Spleen (tissue), 11 donors: ENCODE measurements around the gene TSPAN1. TPM values are rescaled to one million over a fixed set of nuclear protein-coding genes. Genes with fewer than 3 reads are reported as not detected.

Experiments
- DNase-seq: peaks from one replicate; pipeline ENCODE4 v3.0.0-alpha.2; 2020
- H3K27ac ChIP-seq, 8 donors: fragments of 200-600 bp; sonication (generic) in 7 of 8; 1 replicate in 4 of 8; 2 replicates in 4 of 8; pipeline versions ENCODE4 v1.5.0 to v1.8.0; 2016 to 2021; ENCODE audit warnings: inconsistent platforms in 4 of 8, mild to moderate bottlenecking in 4 of 8, moderate library complexity in 1 of 8
- H3K27me3 ChIP-seq, 7 donors: fragments of 200-600 bp; sonication (generic) in 6 of 7; replicated peaks in 1 of 7; 1 replicate in 4 of 7; 2 replicates in 3 of 7; pipeline versions ENCODE4 v1.5.0 to v1.8.0; 2016 to 2021; ENCODE audit warnings: inconsistent platforms in 3 of 7, mild to moderate bottlenecking in 1 of 7
- H3K36me3 ChIP-seq, 6 donors: fragments of 200-600 bp; sonication (generic) in 5 of 6; 1 replicate in 4 of 6; 2 replicates in 2 of 6; pipeline versions ENCODE4 v1.5.0 to v1.8.0; 2016 to 2021; ENCODE audit warnings: inconsistent platforms in 2 of 6
- H3K4me1 ChIP-seq, 6 donors: fragments of 200-600 bp; sonication (generic) in 5 of 6; 1 replicate in 3 of 6; 2 replicates in 3 of 6; pipeline versions ENCODE4 v1.5.0 to v1.8.0; 2016 to 2021; ENCODE audit warnings: inconsistent platforms in 3 of 6
- H3K4me3 ChIP-seq, 8 donors: fragments of 200-600 bp; sonication (generic) in 7 of 8; 1 replicate in 4 of 8; 2 replicates in 4 of 8; pipeline versions ENCODE4 v1.5.0 to v1.8.0; 2016 to 2021; ENCODE audit warnings: inconsistent platforms in 4 of 8, mild to moderate bottlenecking in 4 of 8, moderate library complexity in 2 of 8
- H3K9me3 ChIP-seq, 8 donors: fragments of 200-600 bp; sonication (generic) in 7 of 8; 1 replicate in 4 of 8; 2 replicates in 4 of 8; pipeline versions ENCODE4 v1.5.0 to v1.8.0; 2016 to 2021; ENCODE audit warnings: inconsistent platforms in 4 of 8
- CTCF ChIP-seq, 11 experiments: fragments of 200-600 bp in 7 of 11; fragments of 450-650 bp in 4 of 11; sonication (generic) in 4 of 11; IDR thresholded peaks in 8 of 11; conservative IDR thresholded peaks in 3 of 11; 1 replicate in 7 of 11; 2 replicates in 4 of 11; pipeline versions ENCODE4 v1.4.0 to v1.8.0; 2016 to 2021; ENCODE audit warnings: antibody characterized with exemption in 11 of 11, inconsistent platforms in 4 of 11, mild to moderate bottlenecking in 1 of 11
- POLR2A ChIP-seq, 3 donors: fragments of 450-650 bp; IDR thresholded peaks; one replicate each; pipeline ENCODE4 v1.5.1; 2017; ENCODE audit warnings: antibody characterized with exemption in 3 of 3, mild to moderate bottlenecking in 1 of 3
- POLR2AphosphoS5 ChIP-seq, 3 donors: sonication (generic); formaldehyde crosslinking; IDR thresholded peaks; one replicate each; pipeline ENCODE4 v1.5.1; 2017; ENCODE audit warnings: antibody characterized with exemption in 3 of 3
- WGBS, 5 donors: extraction: QIAGEN DNeasy Blood & Tissue Kit in 3 of 5; methylation state at CpG; one replicate each; pipeline versions ENCODE4 v1.1.5 to v1.1.7; 2013 to 2018; 5-methylcytosine and 5-hydroxymethylcytosine counted together
- intact Hi-C: fragments of 100-400 bp; cut with DNase I; formaldehyde crosslinking; loops from one replicate; pipeline ENCODE4 v1.15.0; 2023; ENCODE audit warnings: low total_unique reads
- polyA plus RNA-seq, 3 donors: library from polyadenylated mRNA; stranded (reverse); fragments of 200-250 nt; gene quantifications; one replicate each; pipeline ENCODE4 v1.2.1, GENCODE V29; 2013
- total RNA-seq, 7 donors: library from RNA; depleted of rRNA in 3 of 7; stranded (reverse); fragments of >200 nt in 3 of 7; fragmentation: NEBNext Ultra II Directional in 4 of 7; extraction: Animal tissue kit (Norgen Biotek cat#: 25700) in 4 of 7; gene quantifications; one replicate each; pipeline versions ENCODE4 v1.1.0 to v1.2.1, GENCODE V29; 2016 to 2021
- donor health status: healthy with polysubstance abuse.
- donor health status: DM: no; HTN: no; CAD: no; lungs with moderate emphysema.
- donor health status: DM: no; HTN: no; CAD: no.
- donor health status: Bipolar disorder and iron deficiency.
- donor health status: healthy.
- donor health status: DM: no; HTN: no; CAD: no.
- donor health status: DM: yes; HTN: yes; CAD: no.

The TSPAN1 gene
- total and polyA plus RNA-seq, 10 donors, result 0.85 to 3.2 (median 1.5) TPM; not detected in 2

- intact Hi-C loops, result no loop called here
- Histone ChIP-seq H3K4me1 (peaks cover 4 to 48% (median 26%) of the 10 kb centered on the region in 6 donors), H3K9me3 (no peaks in the 10 kb centered on the region), H3K36me3 (no peaks in the 10 kb centered on the region), H3K27ac (peak overlapping the region in 7 of 8 donors; percentile 19 to 82 (median 76)), H3K27me3 (peaks cover 0 to 8% (median 0%) of the 10 kb centered on the region in 7 donors), H3K4me3 (peak overlapping the region in 7 of 8 donors; percentile 46 to 81 (median 58))
- TF ChIP-seq POLR2A (IDR thresholded peaks at IDR 0.05), result no peak
- no peak for TF ChIP-seq CTCF (IDR thresholded peaks at IDR 0.05 in 8 of 11, conservative IDR thresholded peaks at IDR 0.05 in 3 of 11)
- no peak for TF ChIP-seq POLR2AphosphoS5 (IDR thresholded peaks at IDR 0.05)
- DNase-seq, result no peak
- 28 to 47% (median 31%) methylated on average over 4 to 5 of the region's 5 CpGs for WGBS, 5 donors
These were observed 29.5 kb downstream of the TSPAN1 start for GRCh38 chr1:46204406-46204742.

GRCh38 chr1:46205141-46205540 is 30.3 kb downstream of the TSPAN1 start:
- peaks cover 0 to 8% (median 0%) of the 10 kb centered on the region in 7 donors for H3K27me3 ChIP-seq
- DNase-seq, result no peak
- no peaks in the 10 kb centered on the region for H3K9me3 ChIP-seq
- intact Hi-C loops, result no loop called here
- TF ChIP-seq POLR2AphosphoS5 (IDR thresholded peaks at IDR 0.05), result no peak
- TF ChIP-seq CTCF (IDR thresholded peaks at IDR 0.05 in 8 of 11, conservative IDR thresholded peaks at IDR 0.05 in 3 of 11), result no peak
- TF ChIP-seq POLR2A (IDR thresholded peaks at IDR 0.05), result no peak
- H3K4me1 ChIP-seq, result peaks cover 4 to 48% (median 22%) of the 10 kb centered on the region in 6 donors
- WGBS, 5 donors, result 76 to 89% (median 88%) methylated on average over 3 of the region's 3 CpGs
- peak overlapping the region in 4 of 8 donors; percentile 4 to 82 (median 76) for H3K27ac ChIP-seq
- peak overlapping the region in 1 of 8 donors; percentile 81 for H3K4me3 ChIP-seq
- H3K36me3 ChIP-seq, result no peaks in the 10 kb centered on the region

- H3K36me3 ChIP-seq, result no peaks in the 10 kb centered on the region
- H3K27ac ChIP-seq, result peak overlapping the region in 4 of 8 donors; percentile 4 to 33 (median 24)
These were observed 30.9 kb downstream of the TSPAN1 start for GRCh38 chr1:46205791-46206190.

GRCh38 chr1:46206399-46206798 is 31.5 kb downstream of the TSPAN1 start:
- H3K4me1 ChIP-seq, result peaks cover 4 to 48% (median 22%) of the 10 kb centered on the region in 6 donors
- H3K4me3 ChIP-seq, result no peak overlapping the region
- 88 to 92% (median 90%) methylated on average over 2 of the region's 2 CpGs for WGBS, 5 donors
- no peaks in the 10 kb centered on the region for H3K36me3 ChIP-seq
- H3K27me3 ChIP-seq, result peaks cover 0 to 8% (median 0%) of the 10 kb centered on the region in 7 donors
- no peak for DNase-seq
- intact Hi-C loops, result no loop called here
- H3K27ac ChIP-seq, result peak overlapping the region in 2 of 8 donors; percentile 28 to 33
- no peak for TF ChIP-seq POLR2A (IDR thresholded peaks at IDR 0.05)
- TF ChIP-seq POLR2AphosphoS5 (IDR thresholded peaks at IDR 0.05), result no peak
- TF ChIP-seq CTCF (IDR thresholded peaks at IDR 0.05 in 8 of 11, conservative IDR thresholded peaks at IDR 0.05 in 3 of 11), result no peak
- no peaks in the 10 kb centered on the region for H3K9me3 ChIP-seq

More at GRCh38 chr1:46205791-46206190, 30.9 kb downstream of the TSPAN1 start:
- intact Hi-C loops, result no loop called here
- H3K27me3 ChIP-seq, result peaks cover 0 to 8% (median 0%) of the 10 kb centered on the region in 7 donors
- H3K4me1 ChIP-seq, result peaks cover 4 to 48% (median 22%) of the 10 kb centered on the region in 6 donors
- no peak for DNase-seq
- no peak overlapping the region for H3K4me3 ChIP-seq
- H3K9me3 ChIP-seq, result no peaks in the 10 kb centered on the region
- WGBS, 5 donors, result 42 to 81% (median 62%) methylated on average over 3 of the region's 3 CpGs
- no peak for TF ChIP-seq POLR2AphosphoS5 (IDR thresholded peaks at IDR 0.05)
